HEK293 (cell line): Measurements from ENCODE around the gene S100P.

Source experiments
- GLI4 ChIP-seq: fragments of 450-650 bp; formaldehyde crosslinking; IDR thresholded peaks from 2 replicates; pipeline ENCODE4 v1.5.1; 2016; ENCODE audit warnings: missing biosample characterization, missing genetic modification characterization
- KLF1 ChIP-seq: fragments of 450-650 bp; formaldehyde crosslinking; IDR thresholded peaks from 2 replicates; pipeline ENCODE4 v1.5.1; 2016; ENCODE audit warnings: missing biosample characterization, missing genetic modification characterization
- MYNN ChIP-seq: fragments of 450-650 bp; formaldehyde crosslinking; IDR thresholded peaks from 2 replicates; pipeline ENCODE4 v1.5.1; 2016; ENCODE audit warnings: missing biosample characterization, missing genetic modification characterization, borderline replicate concordance
- MZF1 ChIP-seq: fragments of 450-650 bp; formaldehyde crosslinking; IDR thresholded peaks from 2 replicates; pipeline ENCODE4 v1.5.1; 2017; ENCODE audit warnings: missing biosample characterization, missing genetic modification characterization, borderline replicate concordance
- SCRT2 ChIP-seq: fragments of 450-650 bp; formaldehyde crosslinking; IDR thresholded peaks from 2 replicates; pipeline ENCODE4 v1.5.1; 2016; ENCODE audit warnings: missing biosample characterization, missing genetic modification characterization
- YY1 ChIP-seq: fragments of 450-650 bp; formaldehyde crosslinking; IDR thresholded peaks from 2 replicates; pipeline ENCODE4 v1.5.1; 2018; ENCODE audit warnings: missing biosample characterization, missing genetic modification characterization
- ZBTB48 ChIP-seq: fragments of 450-650 bp; formaldehyde crosslinking; IDR thresholded peaks from 2 replicates; pipeline ENCODE4 v1.5.1; 2016; ENCODE audit warnings: missing biosample characterization, missing genetic modification characterization
- ZEB2 ChIP-seq: fragments of 450-650 bp; formaldehyde crosslinking; IDR thresholded peaks from 2 replicates; pipeline ENCODE4 v1.5.1; 2016; ENCODE audit warnings: missing biosample characterization, missing genetic modification characterization
- ZNF133 ChIP-seq: fragments of 450-650 bp; formaldehyde crosslinking; IDR thresholded peaks from 2 replicates; pipeline ENCODE4 v1.5.1; 2016; ENCODE audit warnings: missing biosample characterization, missing genetic modification characterization
- ZNF138 ChIP-seq: fragments of 450-650 bp; formaldehyde crosslinking; IDR thresholded peaks from 2 replicates; pipeline ENCODE4 v1.5.1; 2016; ENCODE audit warnings: missing biosample characterization, missing genetic modification characterization, borderline replicate concordance
- ZNF239 ChIP-seq: fragments of 450-650 bp; formaldehyde crosslinking; IDR thresholded peaks from 2 replicates; pipeline ENCODE4 v1.5.1; 2016; ENCODE audit warnings: missing biosample characterization, missing genetic modification characterization
- ZNF292 ChIP-seq: fragments of 450-650 bp; formaldehyde crosslinking; IDR thresholded peaks from 2 replicates; pipeline ENCODE4 v1.5.1; 2016; ENCODE audit warnings: low read depth, missing biosample characterization, missing genetic modification characterization, borderline replicate concordance
- ZNF335 ChIP-seq: fragments of 450-650 bp; formaldehyde crosslinking; conservative IDR thresholded peaks from 2 replicates; pipeline ENCODE4 v1.5.1; 2016; ENCODE audit warnings: missing biosample characterization, missing genetic modification characterization
- ZNF354C ChIP-seq: fragments of 450-650 bp; formaldehyde crosslinking; IDR thresholded peaks from 2 replicates; pipeline ENCODE4 v1.5.1; 2016; ENCODE audit warnings: missing biosample characterization, missing genetic modification characterization, low read depth, borderline replicate concordance
- ZNF426 ChIP-seq: fragments of 450-650 bp; formaldehyde crosslinking; IDR thresholded peaks from 2 replicates; pipeline ENCODE4 v1.5.1; 2017; ENCODE audit warnings: missing biosample characterization, missing genetic modification characterization, mild to moderate bottlenecking, inconsistent platforms, moderate library complexity
- ZNF571 ChIP-seq: fragments of 450-650 bp; formaldehyde crosslinking; IDR thresholded peaks from 2 replicates; pipeline ENCODE4 v1.5.0; 2017; ENCODE audit warnings: missing biosample characterization, missing genetic modification characterization
- ZNF596 ChIP-seq: fragments of 450-650 bp; IDR thresholded peaks from 2 replicates; pipeline ENCODE4 v1.5.0; 2018; ENCODE audit warnings: missing biosample characterization, mild to moderate bottlenecking, missing genetic modification characterization, moderate library complexity
- ZNF76 ChIP-seq: fragments of 450-650 bp; formaldehyde crosslinking; IDR thresholded peaks from 2 replicates; pipeline ENCODE4; 2016; ENCODE audit warnings: low read depth, missing biosample characterization, missing genetic modification characterization, borderline replicate concordance
- TF ChIP-seq, protein P1 (sequence below): fragments of 450-650 bp; formaldehyde crosslinking; IDR thresholded peaks from 2 replicates; pipeline ENCODE4 v1.5.1; 2016; ENCODE audit warnings: missing biosample characterization, missing genetic modification characterization
- TF ChIP-seq, protein P2 (sequence below): fragments of 450-650 bp; formaldehyde crosslinking; IDR thresholded peaks from 2 replicates; pipeline ENCODE4 v1.5.1; 2016; ENCODE audit warnings: missing biosample characterization, missing genetic modification characterization
- TF ChIP-seq, protein P3 (sequence below): fragments of 450-650 bp; IDR thresholded peaks from 2 replicates; pipeline ENCODE4 v1.5.1; 2018; ENCODE audit warnings: missing biosample characterization, missing genetic modification characterization
- TF ChIP-seq, protein P4 (sequence below): fragments of 450-650 bp; formaldehyde crosslinking; IDR thresholded peaks from 2 replicates; pipeline ENCODE4 v1.5.1; 2016; ENCODE audit warnings: missing biosample characterization, missing genetic modification characterization
- TF ChIP-seq, protein P5 (sequence below): fragments of 450-650 bp; formaldehyde crosslinking; IDR thresholded peaks from 2 replicates; pipeline ENCODE4 v1.5.1; 2016; ENCODE audit warnings: missing biosample characterization, missing genetic modification characterization
- TF ChIP-seq, protein P6 (sequence below): fragments of 450-650 bp; formaldehyde crosslinking; IDR thresholded peaks from 2 replicates; pipeline ENCODE4 v1.5.1; 2016; ENCODE audit warnings: missing biosample characterization, missing genetic modification characterization
- TF ChIP-seq, protein P7 (sequence below): fragments of 450-650 bp; formaldehyde crosslinking; IDR thresholded peaks from 2 replicates; pipeline ENCODE4 v1.5.1; 2016; ENCODE audit warnings: missing biosample characterization, missing genetic modification characterization

The S100P gene

DNA sequence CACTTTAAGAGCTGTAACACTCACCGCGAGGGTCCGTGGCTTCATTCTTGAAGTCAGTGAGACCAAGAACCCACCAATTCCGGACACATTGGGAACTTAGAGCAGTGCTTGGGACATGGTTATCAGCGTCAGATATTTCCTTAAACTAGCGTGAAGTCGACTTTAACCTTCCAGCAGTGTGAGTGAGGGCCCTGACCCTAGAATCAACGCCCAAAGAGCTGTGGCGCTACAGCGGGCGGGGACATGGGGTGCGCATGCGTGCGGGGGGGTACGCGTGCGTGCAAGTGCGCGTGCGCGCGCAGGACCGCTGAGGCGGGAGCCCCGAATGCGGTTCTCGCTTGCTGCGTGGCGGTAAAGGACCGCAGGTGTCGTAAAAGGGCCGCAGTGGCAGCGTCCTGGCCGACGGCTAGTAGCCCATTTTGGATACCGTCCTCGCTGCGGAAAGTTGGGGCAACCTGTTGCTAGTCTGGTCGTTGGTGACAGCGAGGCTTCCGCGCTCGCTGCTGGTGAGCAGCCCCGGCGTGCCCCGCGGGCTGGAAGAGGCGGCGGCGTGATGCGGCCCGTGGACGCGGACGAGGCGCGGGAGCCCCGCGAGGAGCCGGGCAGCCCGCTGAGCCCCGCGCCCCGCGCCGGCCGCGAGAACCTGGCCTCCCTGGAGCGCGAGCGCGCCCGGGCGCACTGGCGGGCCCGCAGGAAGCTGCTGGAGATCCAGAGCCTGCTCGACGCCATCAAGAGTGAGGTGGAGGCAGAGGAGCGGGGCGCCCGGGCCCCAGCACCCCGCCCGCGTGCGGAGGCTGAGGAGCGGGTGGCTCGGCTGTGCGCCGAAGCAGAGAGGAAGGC, 19.8 kb upstream of the S100P start (continued):
- TF ChIP-seq, protein P1, sequence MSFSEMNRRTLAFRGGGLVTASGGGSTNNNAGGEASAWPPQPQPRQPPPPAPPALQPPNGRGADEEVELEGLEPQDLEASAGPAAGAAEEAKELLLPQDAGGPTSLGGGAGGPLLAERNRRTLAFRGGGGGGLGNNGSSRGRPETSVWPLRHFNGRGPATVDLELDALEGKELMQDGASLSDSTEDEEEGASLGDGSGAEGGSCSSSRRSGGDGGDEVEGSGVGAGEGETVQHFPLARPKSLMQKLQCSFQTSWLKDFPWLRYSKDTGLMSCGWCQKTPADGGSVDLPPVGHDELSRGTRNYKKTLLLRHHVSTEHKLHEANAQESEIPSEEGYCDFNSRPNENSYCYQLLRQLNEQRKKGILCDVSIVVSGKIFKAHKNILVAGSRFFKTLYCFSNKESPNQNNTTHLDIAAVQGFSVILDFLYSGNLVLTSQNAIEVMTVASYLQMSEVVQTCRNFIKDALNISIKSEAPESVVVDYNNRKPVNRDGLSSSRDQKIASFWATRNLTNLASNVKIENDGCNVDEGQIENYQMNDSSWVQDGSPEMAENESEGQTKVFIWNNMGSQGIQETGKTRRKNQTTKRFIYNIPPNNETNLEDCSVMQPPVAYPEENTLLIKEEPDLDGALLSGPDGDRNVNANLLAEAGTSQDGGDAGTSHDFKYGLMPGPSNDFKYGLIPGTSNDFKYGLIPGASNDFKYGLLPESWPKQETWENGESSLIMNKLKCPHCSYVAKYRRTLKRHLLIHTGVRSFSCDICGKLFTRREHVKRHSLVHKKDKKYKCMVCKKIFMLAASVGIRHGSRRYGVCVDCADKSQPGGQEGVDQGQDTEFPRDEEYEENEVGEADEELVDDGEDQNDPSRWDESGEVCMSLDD (tag by site-specific recombination): peak; percentile 84; the same call in 1 of the 2 replicates
- TF ChIP-seq ZNF138 (tag by site-specific recombination): no peak
- TF ChIP-seq ZNF426 (tag by site-specific recombination): no peak
- TF ChIP-seq ZBTB48 (tag by site-specific recombination): no peak
- no peak for TF ChIP-seq YY1 (tag by site-specific recombination)
- no peak for TF ChIP-seq ZNF292 (tag by site-specific recombination)
- TF ChIP-seq, protein P2, sequence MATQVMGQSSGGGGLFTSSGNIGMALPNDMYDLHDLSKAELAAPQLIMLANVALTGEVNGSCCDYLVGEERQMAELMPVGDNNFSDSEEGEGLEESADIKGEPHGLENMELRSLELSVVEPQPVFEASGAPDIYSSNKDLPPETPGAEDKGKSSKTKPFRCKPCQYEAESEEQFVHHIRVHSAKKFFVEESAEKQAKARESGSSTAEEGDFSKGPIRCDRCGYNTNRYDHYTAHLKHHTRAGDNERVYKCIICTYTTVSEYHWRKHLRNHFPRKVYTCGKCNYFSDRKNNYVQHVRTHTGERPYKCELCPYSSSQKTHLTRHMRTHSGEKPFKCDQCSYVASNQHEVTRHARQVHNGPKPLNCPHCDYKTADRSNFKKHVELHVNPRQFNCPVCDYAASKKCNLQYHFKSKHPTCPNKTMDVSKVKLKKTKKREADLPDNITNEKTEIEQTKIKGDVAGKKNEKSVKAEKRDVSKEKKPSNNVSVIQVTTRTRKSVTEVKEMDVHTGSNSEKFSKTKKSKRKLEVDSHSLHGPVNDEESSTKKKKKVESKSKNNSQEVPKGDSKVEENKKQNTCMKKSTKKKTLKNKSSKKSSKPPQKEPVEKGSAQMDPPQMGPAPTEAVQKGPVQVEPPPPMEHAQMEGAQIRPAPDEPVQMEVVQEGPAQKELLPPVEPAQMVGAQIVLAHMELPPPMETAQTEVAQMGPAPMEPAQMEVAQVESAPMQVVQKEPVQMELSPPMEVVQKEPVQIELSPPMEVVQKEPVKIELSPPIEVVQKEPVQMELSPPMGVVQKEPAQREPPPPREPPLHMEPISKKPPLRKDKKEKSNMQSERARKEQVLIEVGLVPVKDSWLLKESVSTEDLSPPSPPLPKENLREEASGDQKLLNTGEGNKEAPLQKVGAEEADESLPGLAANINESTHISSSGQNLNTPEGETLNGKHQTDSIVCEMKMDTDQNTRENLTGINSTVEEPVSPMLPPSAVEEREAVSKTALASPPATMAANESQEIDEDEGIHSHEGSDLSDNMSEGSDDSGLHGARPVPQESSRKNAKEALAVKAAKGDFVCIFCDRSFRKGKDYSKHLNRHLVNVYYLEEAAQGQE (tag by site-specific recombination): peak; percentile 11; the same call in 1 of the 2 replicates
- TF ChIP-seq ZNF354C (tag by site-specific recombination): no peak
- no peak for TF ChIP-seq MYNN
- peak; percentile 99 for TF ChIP-seq SCRT2 (tag by site-specific recombination)
- TF ChIP-seq, protein P3, sequence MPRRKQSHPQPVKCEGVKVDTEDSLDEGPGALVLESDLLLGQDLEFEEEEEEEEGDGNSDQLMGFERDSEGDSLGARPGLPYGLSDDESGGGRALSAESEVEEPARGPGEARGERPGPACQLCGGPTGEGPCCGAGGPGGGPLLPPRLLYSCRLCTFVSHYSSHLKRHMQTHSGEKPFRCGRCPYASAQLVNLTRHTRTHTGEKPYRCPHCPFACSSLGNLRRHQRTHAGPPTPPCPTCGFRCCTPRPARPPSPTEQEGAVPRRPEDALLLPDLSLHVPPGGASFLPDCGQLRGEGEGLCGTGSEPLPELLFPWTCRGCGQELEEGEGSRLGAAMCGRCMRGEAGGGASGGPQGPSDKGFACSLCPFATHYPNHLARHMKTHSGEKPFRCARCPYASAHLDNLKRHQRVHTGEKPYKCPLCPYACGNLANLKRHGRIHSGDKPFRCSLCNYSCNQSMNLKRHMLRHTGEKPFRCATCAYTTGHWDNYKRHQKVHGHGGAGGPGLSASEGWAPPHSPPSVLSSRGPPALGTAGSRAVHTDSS (tag by site-specific recombination): no peak
- peak; percentile 30; the same call in 1 of the 2 replicates for TF ChIP-seq ZNF76 (tag by site-specific recombination)
- TF ChIP-seq, protein P4, sequence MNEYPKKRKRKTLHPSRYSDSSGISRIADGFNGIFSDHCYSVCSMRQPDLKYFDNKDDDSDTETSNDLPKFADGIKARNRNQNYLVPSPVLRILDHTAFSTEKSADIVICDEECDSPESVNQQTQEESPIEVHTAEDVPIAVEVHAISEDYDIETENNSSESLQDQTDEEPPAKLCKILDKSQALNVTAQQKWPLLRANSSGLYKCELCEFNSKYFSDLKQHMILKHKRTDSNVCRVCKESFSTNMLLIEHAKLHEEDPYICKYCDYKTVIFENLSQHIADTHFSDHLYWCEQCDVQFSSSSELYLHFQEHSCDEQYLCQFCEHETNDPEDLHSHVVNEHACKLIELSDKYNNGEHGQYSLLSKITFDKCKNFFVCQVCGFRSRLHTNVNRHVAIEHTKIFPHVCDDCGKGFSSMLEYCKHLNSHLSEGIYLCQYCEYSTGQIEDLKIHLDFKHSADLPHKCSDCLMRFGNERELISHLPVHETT (tag by site-specific recombination): no peak
- no peak for TF ChIP-seq ZNF571
- TF ChIP-seq ZNF239: no peak
- TF ChIP-seq, protein P5, sequence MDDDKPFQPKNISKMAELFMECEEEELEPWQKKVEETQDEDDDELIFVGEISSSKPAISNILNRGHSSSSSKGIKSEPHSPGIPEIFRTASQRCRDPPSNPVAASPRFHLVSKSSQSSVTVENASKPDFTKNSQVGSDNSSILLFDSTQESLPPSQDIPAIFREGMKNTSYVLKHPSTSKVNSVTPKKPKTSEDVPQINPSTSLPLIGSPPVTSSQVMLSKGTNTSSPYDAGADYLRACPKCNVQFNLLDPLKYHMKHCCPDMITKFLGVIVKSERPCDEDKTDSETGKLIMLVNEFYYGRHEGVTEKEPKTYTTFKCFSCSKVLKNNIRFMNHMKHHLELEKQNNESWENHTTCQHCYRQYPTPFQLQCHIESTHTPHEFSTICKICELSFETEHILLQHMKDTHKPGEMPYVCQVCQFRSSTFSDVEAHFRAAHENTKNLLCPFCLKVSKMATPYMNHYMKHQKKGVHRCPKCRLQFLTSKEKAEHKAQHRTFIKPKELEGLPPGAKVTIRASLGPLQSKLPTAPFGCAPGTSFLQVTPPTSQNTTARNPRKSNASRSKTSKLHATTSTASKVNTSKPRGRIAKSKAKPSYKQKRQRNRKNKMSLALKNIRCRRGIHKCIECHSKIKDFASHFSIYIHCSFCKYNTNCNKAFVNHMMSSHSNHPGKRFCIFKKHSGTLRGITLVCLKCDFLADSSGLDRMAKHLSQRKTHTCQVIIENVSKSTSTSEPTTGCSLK (tag by site-specific recombination): no peak
- TF ChIP-seq ZEB2 (tag by site-specific recombination): no peak
- TF ChIP-seq, protein P6, sequence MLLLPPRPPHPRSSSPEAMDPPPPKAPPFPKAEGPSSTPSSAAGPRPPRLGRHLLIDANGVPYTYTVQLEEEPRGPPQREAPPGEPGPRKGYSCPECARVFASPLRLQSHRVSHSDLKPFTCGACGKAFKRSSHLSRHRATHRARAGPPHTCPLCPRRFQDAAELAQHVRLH (tag by site-specific recombination): peak; percentile 68; the same call in 1 of the 2 replicates
- TF ChIP-seq ZNF596: no peak
- TF ChIP-seq KLF1 (tag by site-specific recombination): no peak
- TF ChIP-seq, protein P7, sequence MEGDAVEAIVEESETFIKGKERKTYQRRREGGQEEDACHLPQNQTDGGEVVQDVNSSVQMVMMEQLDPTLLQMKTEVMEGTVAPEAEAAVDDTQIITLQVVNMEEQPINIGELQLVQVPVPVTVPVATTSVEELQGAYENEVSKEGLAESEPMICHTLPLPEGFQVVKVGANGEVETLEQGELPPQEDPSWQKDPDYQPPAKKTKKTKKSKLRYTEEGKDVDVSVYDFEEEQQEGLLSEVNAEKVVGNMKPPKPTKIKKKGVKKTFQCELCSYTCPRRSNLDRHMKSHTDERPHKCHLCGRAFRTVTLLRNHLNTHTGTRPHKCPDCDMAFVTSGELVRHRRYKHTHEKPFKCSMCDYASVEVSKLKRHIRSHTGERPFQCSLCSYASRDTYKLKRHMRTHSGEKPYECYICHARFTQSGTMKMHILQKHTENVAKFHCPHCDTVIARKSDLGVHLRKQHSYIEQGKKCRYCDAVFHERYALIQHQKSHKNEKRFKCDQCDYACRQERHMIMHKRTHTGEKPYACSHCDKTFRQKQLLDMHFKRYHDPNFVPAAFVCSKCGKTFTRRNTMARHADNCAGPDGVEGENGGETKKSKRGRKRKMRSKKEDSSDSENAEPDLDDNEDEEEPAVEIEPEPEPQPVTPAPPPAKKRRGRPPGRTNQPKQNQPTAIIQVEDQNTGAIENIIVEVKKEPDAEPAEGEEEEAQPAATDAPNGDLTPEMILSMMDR (tag by site-specific recombination): no peak
- TF ChIP-seq ZNF133 (tag by site-specific recombination): no peak
- no peak for TF ChIP-seq GLI4
- peak; percentile 72 for TF ChIP-seq ZNF335 (tag by site-specific recombination)
- TF ChIP-seq MZF1: no peak
